ENCODE data around the gene CHST3. TPM values are rescaled to one million over a fixed set of nuclear protein-coding genes. Genes with fewer than 3 reads are reported as not detected.
"Not testable (repeated sequence)": the region's sequence is repeated elsewhere in the genome, so short reads cannot be mapped to it uniquely, and the experiment has no call there.

CHST3 gene
- total and polyA plus RNA-seq, 11 donors: 8.1 to 51.3 (median 25.0) TPM

DNA sequence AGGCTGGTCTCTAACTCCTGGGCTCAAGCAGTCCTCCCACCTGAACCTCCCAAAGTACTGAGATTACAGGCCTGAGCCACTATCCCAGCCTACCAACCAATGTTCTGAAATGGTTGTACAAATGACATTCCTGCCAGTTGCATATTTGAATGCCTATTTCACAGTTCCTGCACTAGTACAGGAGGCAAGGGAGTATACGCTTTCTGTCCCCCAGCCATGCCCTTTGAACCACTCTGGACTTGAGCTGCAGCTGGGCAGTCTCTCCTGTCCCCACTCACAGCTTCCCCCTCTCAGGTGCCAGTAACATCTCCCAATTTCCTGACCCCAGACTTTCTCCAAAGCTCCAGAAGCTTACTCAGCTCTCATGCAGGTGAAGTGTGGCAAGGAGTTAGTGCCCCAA lies 65.2 kb downstream of the CHST3 start:
- 83 to 97% (median 89%) methylated on average over 1 of the region's 1 CpG for WGBS, 4 donors
- ATAC-seq (no peak), DNase-seq (no peak)
- Histone ChIP-seq H3K4me1 (peaks cover 0 to 32% (median 7%) of the 10 kb centered on the region in 12 donors), H3K4me3 (no peak overlapping the region), H3K27me3 (no peaks in the 10 kb centered on the region), H3K27ac (peak overlapping the region in 2 of 12 donors; percentile 20 to 80), H3K9me3 (no peaks in the 10 kb centered on the region), H3K36me3 (no peaks in the 10 kb centered on the region)
- TF ChIP-seq POLR2A (IDR thresholded peaks at IDR 0.05): no peak
- TF ChIP-seq CTCF (IDR thresholded peaks at IDR 0.05): no peak
- intact Hi-C loops (cut with DNase I): no loop called here

DNA sequence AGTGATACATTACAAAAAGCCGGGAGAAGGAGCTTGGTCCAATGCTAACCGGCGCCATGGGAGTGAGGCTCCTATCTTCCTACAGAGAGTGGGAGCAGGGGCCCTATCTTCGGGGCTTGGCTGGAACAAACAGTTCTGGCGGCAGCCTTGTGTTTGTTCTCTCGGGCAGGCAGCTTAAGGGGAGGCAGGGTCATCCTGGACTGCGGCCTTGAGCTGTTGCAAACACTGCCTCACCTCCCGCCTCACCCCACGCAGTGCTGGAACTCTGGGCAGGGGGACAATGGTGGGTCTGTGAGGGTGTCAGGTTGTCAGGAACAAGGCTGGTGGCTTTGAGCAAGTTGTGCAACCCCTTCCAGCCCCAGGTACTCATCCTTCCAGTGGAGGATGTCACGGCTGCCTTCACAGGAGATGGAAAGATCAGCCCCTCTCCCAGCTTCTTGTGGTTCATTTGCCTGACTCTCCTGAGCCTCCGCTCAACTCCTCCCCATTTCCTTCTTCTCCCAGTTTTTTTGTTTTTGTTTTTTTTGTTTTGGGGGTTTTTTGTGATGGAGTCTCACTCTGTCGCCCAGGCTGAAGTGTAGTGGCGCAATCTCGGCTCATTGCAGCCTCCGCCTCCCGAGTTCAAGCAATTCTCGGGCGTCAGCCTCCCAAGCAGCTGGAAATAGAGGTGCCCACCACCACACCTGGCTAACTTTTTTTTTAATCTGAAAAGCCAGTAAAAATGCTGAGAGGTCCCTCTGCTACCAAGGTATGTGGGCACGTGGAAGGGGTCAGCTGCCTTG lies 66.8 kb downstream of the CHST3 start:
- peaks cover 0 to 43% (median 12%) of the 10 kb centered on the region in 12 donors for H3K4me1 ChIP-seq
- TF ChIP-seq CTCF (IDR thresholded peaks at IDR 0.05) (no peak), POLR2A (IDR thresholded peaks at IDR 0.05) (no peak)
- ATAC-seq: peak; percentile 92 to 93 (median 92)
- peak in 4 of 5 donors; percentile 50 to 87 (median 78) for DNase-seq
- intact Hi-C loops (cut with DNase I): loop anchor here in 2 of 10 donors (2.0 to 5.0 kb wide), 2 partner anchors 18 to 59 kb away; no protein-coding TSS in a partner anchor
- no peak overlapping the region for H3K4me3 ChIP-seq
- no peaks in the 10 kb centered on the region for H3K36me3 ChIP-seq
- peak overlapping the region in 10 of 12 donors; percentile 10 to 80 (median 65) for H3K27ac ChIP-seq
- 63 to 71% (median 67%) methylated on average over 17 to 19 of the region's 19 CpGs for WGBS, 4 donors
- no peaks in the 10 kb centered on the region for H3K9me3 ChIP-seq
- no peaks in the 10 kb centered on the region for H3K27me3 ChIP-seq

DNA sequence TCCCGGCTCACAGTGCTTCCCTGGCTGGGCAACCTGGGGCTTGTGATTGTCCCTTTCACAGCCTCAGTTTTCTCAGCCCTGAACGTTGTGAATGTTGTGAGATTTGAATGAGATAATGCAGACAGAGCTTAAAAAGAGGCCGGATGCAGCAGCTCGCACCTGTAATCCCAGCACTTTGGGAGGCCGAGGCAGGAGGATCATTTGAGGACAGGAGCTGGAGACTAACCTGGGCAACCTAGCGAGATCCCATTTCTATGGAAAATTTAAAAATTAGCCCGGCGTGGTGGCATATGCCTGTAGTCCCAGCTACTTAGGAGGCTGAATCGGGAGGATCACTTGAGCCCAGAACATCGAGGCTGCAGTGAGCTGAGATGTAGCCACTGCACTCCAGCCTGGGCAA lies 67.5 kb downstream of the CHST3 start:
- TF ChIP-seq POLR2A (IDR thresholded peaks at IDR 0.05) (no peak), CTCF (IDR thresholded peaks at IDR 0.05) (no peak)
- 90 to 95% (median 91%) methylated on average over 10 of the region's 10 CpGs for WGBS, 4 donors
- H3K27me3 ChIP-seq: no peaks in the 10 kb centered on the region
- DNase-seq: no peak
- H3K9me3 ChIP-seq: no peaks in the 10 kb centered on the region
- intact Hi-C loops (cut with DNase I): loop anchor here in 2 of 10 donors (2.0 to 5.0 kb wide), 2 partner anchors 19 to 59 kb away; no protein-coding TSS in a partner anchor
- H3K27ac ChIP-seq: peak overlapping the region in 2 of 12 donors; percentile 70 to 80
- no peaks in the 10 kb centered on the region for H3K36me3 ChIP-seq
- H3K4me1 ChIP-seq: peaks cover 0 to 38% (median 12%) of the 10 kb centered on the region in 12 donors
- H3K4me3 ChIP-seq: no peak overlapping the region
- ATAC-seq: no peak

DNA sequence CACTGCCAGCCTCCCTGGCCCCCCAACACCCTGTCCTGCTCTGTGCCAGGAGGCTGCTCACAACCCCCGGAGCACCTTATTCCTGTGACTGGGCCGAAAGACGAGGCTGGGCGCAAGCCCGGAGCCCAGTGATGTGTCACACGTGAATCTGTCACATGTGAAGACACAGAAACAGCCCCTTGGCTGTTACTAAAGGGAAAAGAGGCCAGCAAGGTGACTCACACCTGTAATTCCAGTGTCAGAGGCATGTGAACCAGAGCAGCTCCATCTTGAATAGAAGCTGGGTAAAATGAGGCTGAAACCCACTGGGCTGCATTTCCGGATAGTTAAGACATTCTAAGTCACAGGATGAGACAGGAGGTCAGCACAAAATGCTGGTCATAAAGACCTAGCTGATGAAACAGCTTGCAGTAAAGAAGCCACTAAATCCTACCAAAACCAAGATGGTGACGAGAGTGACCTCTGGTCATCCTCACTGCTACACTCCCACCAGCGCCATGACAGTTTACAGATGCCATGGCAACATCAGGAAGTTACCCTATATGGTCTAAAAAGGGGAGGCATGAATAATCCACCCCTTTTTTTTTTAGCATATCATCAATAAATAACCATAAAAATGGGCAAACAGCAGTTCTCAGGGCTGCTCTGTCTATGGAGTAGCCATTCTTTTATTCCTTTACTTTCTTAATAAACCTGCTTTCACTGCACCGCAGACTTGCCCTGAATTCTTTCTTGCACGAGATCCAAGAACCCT lies 68.4 kb downstream of the CHST3 start:
- peaks cover 0 to 36% (median 12%) of the 10 kb centered on the region in 12 donors for H3K4me1 ChIP-seq
- H3K36me3 ChIP-seq, DNase-seq, H3K27ac ChIP-seq, H3K9me3 ChIP-seq, H3K27me3 ChIP-seq, H3K4me3 ChIP-seq, ATAC-seq: not testable (repeated sequence)
- intact Hi-C loops (cut with DNase I): loop anchor here in 1 of 10 donors (5.0 kb wide), 1 partner anchor 60 kb away; no protein-coding TSS in a partner anchor
- 84 to 88% (median 86%) methylated on average over 9 to 11 of the region's 11 CpGs for WGBS, 4 donors

Data from heart left ventricle (tissue), 16 donors.